WERI-Rb-1 (cell line): ENCODE results near the gene CKMT2.

Source experiments
- DNase-seq: peaks from one replicate; pipeline ENCODE4 v3.0.0-alpha.2; 2020
- H3K27ac ChIP-seq: fragments of 250-450 bp; sonication (Bioruptor Pico); 2 replicates; pipeline ENCODE4 v1.5.1; 2020; ENCODE audit warnings: mild to moderate bottlenecking, moderate library complexity
- H3K27me3 ChIP-seq: fragments of 250-450 bp; sonication (Bioruptor Pico); 2 replicates; pipeline ENCODE4 v1.5.1; 2021; ENCODE audit warnings: mild to moderate bottlenecking, low read depth, moderate library complexity; ENCODE audit not compliant: insufficient read depth, severe bottlenecking
- H3K36me3 ChIP-seq: fragments of 250-450 bp; sonication (Bioruptor Pico); 2 replicates; pipeline ENCODE4 v1.5.1; 2020; ENCODE audit warnings: mild to moderate bottlenecking, moderate library complexity
- H3K4me3 ChIP-seq: 2 replicates; pipeline ENCODE4 v1.5.1; 2011; ENCODE audit warnings: low read depth, mild to moderate bottlenecking, control low read depth, low read length
- H3K9me3 ChIP-seq: fragments of 250-450 bp; sonication (Bioruptor Pico); 2 replicates; pipeline ENCODE4 v1.5.1; 2021; ENCODE audit warnings: mild to moderate bottlenecking, moderate library complexity; ENCODE audit not compliant: severe bottlenecking
- TF ChIP-seq, protein P1 (sequence below): IDR thresholded peaks from 2 replicates; pipeline ENCODE4 v1.5.1; 2011; ENCODE audit warnings: low read depth, mild to moderate bottlenecking, control low read depth, inconsistent platforms, low read length

CKMT2 gene

GRCh38 chr5:81219389-81219788 is 13.7 kb upstream of the CKMT2 start:
- no peak for DNase-seq
- TF ChIP-seq, protein P1, sequence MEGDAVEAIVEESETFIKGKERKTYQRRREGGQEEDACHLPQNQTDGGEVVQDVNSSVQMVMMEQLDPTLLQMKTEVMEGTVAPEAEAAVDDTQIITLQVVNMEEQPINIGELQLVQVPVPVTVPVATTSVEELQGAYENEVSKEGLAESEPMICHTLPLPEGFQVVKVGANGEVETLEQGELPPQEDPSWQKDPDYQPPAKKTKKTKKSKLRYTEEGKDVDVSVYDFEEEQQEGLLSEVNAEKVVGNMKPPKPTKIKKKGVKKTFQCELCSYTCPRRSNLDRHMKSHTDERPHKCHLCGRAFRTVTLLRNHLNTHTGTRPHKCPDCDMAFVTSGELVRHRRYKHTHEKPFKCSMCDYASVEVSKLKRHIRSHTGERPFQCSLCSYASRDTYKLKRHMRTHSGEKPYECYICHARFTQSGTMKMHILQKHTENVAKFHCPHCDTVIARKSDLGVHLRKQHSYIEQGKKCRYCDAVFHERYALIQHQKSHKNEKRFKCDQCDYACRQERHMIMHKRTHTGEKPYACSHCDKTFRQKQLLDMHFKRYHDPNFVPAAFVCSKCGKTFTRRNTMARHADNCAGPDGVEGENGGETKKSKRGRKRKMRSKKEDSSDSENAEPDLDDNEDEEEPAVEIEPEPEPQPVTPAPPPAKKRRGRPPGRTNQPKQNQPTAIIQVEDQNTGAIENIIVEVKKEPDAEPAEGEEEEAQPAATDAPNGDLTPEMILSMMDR, result no peak
- H3K27ac ChIP-seq, result no peak overlapping the region
- H3K27me3 ChIP-seq, result no peaks in the 10 kb centered on the region
- H3K36me3 ChIP-seq, result no peaks in the 10 kb centered on the region; the same call in none of the 2 replicates
- no peaks in the 10 kb centered on the region for H3K9me3 ChIP-seq
- no peak overlapping the region for H3K4me3 ChIP-seq

- DNase-seq, result no peak
- TF ChIP-seq, protein P1, result no peak
- Histone ChIP-seq H3K27ac (no peak overlapping the region), H3K36me3 (peaks cover 3% of the 10 kb centered on the region), H3K9me3 (no peaks in the 10 kb centered on the region), H3K27me3 (no peaks in the 10 kb centered on the region), H3K4me3 (no peak overlapping the region)
Observed at GRCh38 chr5:81222285-81222684, 10.8 kb upstream of the CKMT2 start.

GRCh38 chr5:81225463-81225862 is 7.7 kb upstream of the CKMT2 start:
- Histone ChIP-seq H3K27me3 (no peaks in the 10 kb centered on the region), H3K4me3 (no peak overlapping the region)

DNA sequence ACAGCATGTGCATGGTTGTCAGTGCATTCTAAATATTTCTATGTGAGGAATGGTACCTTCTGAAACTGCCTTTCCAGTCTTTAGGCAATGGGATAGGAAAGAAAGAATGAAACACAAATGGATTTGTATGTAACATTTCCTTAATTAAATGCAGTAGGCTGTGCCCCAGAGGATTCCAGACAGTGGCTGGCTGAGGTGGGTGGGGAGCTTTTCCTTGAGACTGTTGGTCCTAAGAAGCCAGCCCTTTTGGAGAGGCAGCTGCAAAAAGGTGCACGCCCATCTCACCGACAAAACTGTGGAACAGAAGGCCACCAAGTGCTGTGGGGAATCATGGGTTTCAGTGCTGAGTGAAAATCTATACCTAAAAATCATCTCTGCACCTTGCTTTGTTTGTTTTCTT is 6.8 kb upstream of the CKMT2 start:
- Histone ChIP-seq H3K27ac (no peak overlapping the region), H3K4me3 (no peak overlapping the region), H3K9me3 (no peaks in the 10 kb centered on the region), H3K36me3 (peaks cover 3% of the 10 kb centered on the region), H3K27me3 (no peaks in the 10 kb centered on the region)
- DNase-seq, result no peak
- TF ChIP-seq, protein P1, result no peak

More at GRCh38 chr5:81225463-81225862, 7.7 kb upstream of the CKMT2 start:
- DNase-seq, result no peak
- H3K27ac ChIP-seq, result no peak overlapping the region
- peaks cover 3% of the 10 kb centered on the region for H3K36me3 ChIP-seq
- H3K9me3 ChIP-seq, result no peaks in the 10 kb centered on the region
- TF ChIP-seq, protein P1, result no peak

GRCh38 chr5:81226949-81227348 is 6.2 kb upstream of the CKMT2 start:
- no peak overlapping the region for H3K4me3 ChIP-seq
- H3K36me3 ChIP-seq, result peaks cover 3% of the 10 kb centered on the region
- no peak for DNase-seq
- no peaks in the 10 kb centered on the region for H3K9me3 ChIP-seq
- H3K27ac ChIP-seq, result no peak overlapping the region
- no peaks in the 10 kb centered on the region for H3K27me3 ChIP-seq
- TF ChIP-seq, protein P1, result no peak

GRCh38 chr5:81228084-81228483 is 5.0 kb upstream of the CKMT2 start:
- Histone ChIP-seq H3K36me3 (peaks cover 3% of the 10 kb centered on the region; the same call in 1 of the 2 replicates), H3K27ac (no peak overlapping the region), H3K9me3 (no peaks in the 10 kb centered on the region), H3K27me3 (no peaks in the 10 kb centered on the region), H3K4me3 (no peak overlapping the region)
- TF ChIP-seq, protein P1, result no peak
- DNase-seq, result no peak
